Calu3 (cell line): Measurements from ENCODE around the gene TLK1. TPM values are rescaled to one million over a fixed set of nuclear protein-coding genes. Genes with fewer than 3 reads are reported as not detected.

Experiments used
- BruUV-seq: library from RNA; stranded (reverse); fragments of 400-500 nt; replicated peaks from 2 replicates; lab custom pipeline; 2021; lab: Mats Ljungman, UMichigan
- CTCF ChIA-PET: fragments of 300-600 bp; sonication (Branson Sonifier 250); formaldehyde crosslinking; loops from one replicate; lab custom pipeline; 2022; ENCODE audit warnings: antibody characterized with exemption; lab: Charles Lee
- DNase-seq: peaks from one replicate; pipeline ENCODE4 v3.0.0; 2022
- H3K27ac Mint-ChIP-seq: one replicate; pipeline ENCODE4 v1.8.0; 2022; ENCODE audit warnings: mixed read lengths; ENCODE audit not compliant: unreplicated experiment
- H3K27me3 Mint-ChIP-seq: one replicate; pipeline ENCODE4 v1.8.0; 2022; ENCODE audit warnings: mixed read lengths; ENCODE audit not compliant: unreplicated experiment
- H3K36me3 Mint-ChIP-seq: one replicate; pipeline ENCODE4 v1.8.0; 2022; ENCODE audit warnings: mild to moderate bottlenecking, moderate library complexity, mixed read lengths; ENCODE audit not compliant: insufficient read depth, unreplicated experiment
- H3K4me1 Mint-ChIP-seq: one replicate; pipeline ENCODE4 v1.8.0; 2022; ENCODE audit warnings: mild to moderate bottlenecking, low read depth, mixed read lengths; ENCODE audit not compliant: unreplicated experiment
- H3K4me3 Mint-ChIP-seq: one replicate; pipeline ENCODE4 v1.8.0; 2022; ENCODE audit warnings: mild to moderate bottlenecking, low read depth, moderate library complexity, mixed read lengths; ENCODE audit not compliant: unreplicated experiment
- H3K9me3 Mint-ChIP-seq: one replicate; pipeline ENCODE4 v1.8.0; 2022; ENCODE audit warnings: low read depth, mixed read lengths; ENCODE audit not compliant: unreplicated experiment
- CTCF ChIP-seq: fragments of 200-600 bp; IDR thresholded peaks from one replicate; pipeline ENCODE4 v1.8.0; 2022; ENCODE audit warnings: antibody characterized with exemption; ENCODE audit not compliant: unreplicated experiment
- intact Hi-C: fragments of 100-400 bp; cut with micrococcal nuclease; formaldehyde crosslinking; loops from one replicate; pipeline ENCODE4 v1.10.0; 2022; ENCODE audit not compliant: unreplicated experiment
- total RNA-seq: library from RNA; stranded (reverse); gene quantifications from 2 replicates; pipeline ENCODE4 v1.2.3, GENCODE V29; 2022

The TLK1 gene
- total RNA-seq, 1 experiment from 2014 or later: 64.7 TPM

GRCh38 chr2:171136024-171136423, 24.7 kb downstream of the TLK1 start:
- no peak for TF ChIP-seq CTCF
- CTCF ChIA-PET: no interaction called here
- DNase-seq: no peak
- Mint-ChIP-seq H3K27ac (no peak overlapping the region), H3K36me3 (no peaks in the 10 kb centered on the region), H3K4me1 (peaks cover 23% of the 10 kb centered on the region), H3K4me3 (no peak overlapping the region), H3K27me3 (no peaks in the 10 kb centered on the region), H3K9me3 (no peaks in the 10 kb centered on the region)
- no TSS peak for BruUV-seq
- intact Hi-C loops: no loop called here

- intact Hi-C loops: no loop called here
- H3K9me3 Mint-ChIP-seq: no peaks in the 10 kb centered on the region
These were observed 26.0 kb downstream of the TLK1 start for GRCh38 chr2:171134624-171135230.

GRCh38 chr2:171132086-171132485, 28.6 kb downstream of the TLK1 start:
- intact Hi-C loops: no loop called here
- no peak overlapping the region for H3K27ac Mint-ChIP-seq
- CTCF ChIA-PET: interaction anchor here (0.7 kb wide), 1 partner anchor 26 kb away, joined by 3 read pairs; no protein-coding TSS in a partner anchor

More at GRCh38 chr2:171134624-171135230, 26.0 kb downstream of the TLK1 start:
- H3K4me1 Mint-ChIP-seq: peaks cover 22% of the 10 kb centered on the region
- H3K36me3 Mint-ChIP-seq: no peaks in the 10 kb centered on the region
- no peak overlapping the region for H3K27ac Mint-ChIP-seq
- H3K4me3 Mint-ChIP-seq: no peak overlapping the region
- no peak for DNase-seq
- H3K27me3 Mint-ChIP-seq: no peaks in the 10 kb centered on the region
- no peak for TF ChIP-seq CTCF
- CTCF ChIA-PET: interaction anchor here (0.6 kb wide), 1 partner anchor 13 kb away, joined by 4 read pairs; no protein-coding TSS in a partner anchor
- no TSS peak for BruUV-seq

GRCh38 chr2:171128461-171128860, 32.2 kb downstream of the TLK1 start:
- H3K27ac Mint-ChIP-seq: no peak overlapping the region
- CTCF ChIA-PET: no interaction called here
- no peak for DNase-seq
- H3K36me3 Mint-ChIP-seq: no peaks in the 10 kb centered on the region
- no peak for TF ChIP-seq CTCF
- intact Hi-C loops: no loop called here
- H3K9me3 Mint-ChIP-seq: no peaks in the 10 kb centered on the region
- BruUV-seq: no TSS peak
- no peak overlapping the region for H3K4me3 Mint-ChIP-seq
- peaks cover 12% of the 10 kb centered on the region for H3K4me1 Mint-ChIP-seq
- no peaks in the 10 kb centered on the region for H3K27me3 Mint-ChIP-seq

More at GRCh38 chr2:171132086-171132485, 28.6 kb downstream of the TLK1 start:
- DNase-seq: no peak
- Mint-ChIP-seq H3K9me3 (no peaks in the 10 kb centered on the region), H3K4me3 (no peak overlapping the region), H3K27me3 (no peaks in the 10 kb centered on the region), H3K36me3 (no peaks in the 10 kb centered on the region), H3K4me1 (peaks cover 22% of the 10 kb centered on the region)
- no TSS peak for BruUV-seq
- no peak for TF ChIP-seq CTCF
